Calu3 (cell line): ENCODE data around the gene CMIP. TPM values are rescaled to one million over a fixed set of nuclear protein-coding genes. Genes with fewer than 3 reads are reported as not detected.

Source experiments
- BruUV-seq: library from RNA; stranded (reverse); fragments of 400-500 nt; replicated peaks from 2 replicates; lab custom pipeline; 2021; lab: Mats Ljungman, UMichigan
- CTCF ChIA-PET: fragments of 300-600 bp; sonication (Branson Sonifier 250); formaldehyde crosslinking; loops from one replicate; lab custom pipeline; 2022; ENCODE audit warnings: antibody characterized with exemption; lab: Charles Lee
- DNase-seq: peaks from one replicate; pipeline ENCODE4 v3.0.0; 2022
- H3K27ac Mint-ChIP-seq: one replicate; pipeline ENCODE4 v1.8.0; 2022; ENCODE audit warnings: mixed read lengths; ENCODE audit not compliant: unreplicated experiment
- H3K27me3 Mint-ChIP-seq: one replicate; pipeline ENCODE4 v1.8.0; 2022; ENCODE audit warnings: mixed read lengths; ENCODE audit not compliant: unreplicated experiment
- H3K36me3 Mint-ChIP-seq: one replicate; pipeline ENCODE4 v1.8.0; 2022; ENCODE audit warnings: mild to moderate bottlenecking, moderate library complexity, mixed read lengths; ENCODE audit not compliant: insufficient read depth, unreplicated experiment
- H3K4me1 Mint-ChIP-seq: one replicate; pipeline ENCODE4 v1.8.0; 2022; ENCODE audit warnings: mild to moderate bottlenecking, low read depth, mixed read lengths; ENCODE audit not compliant: unreplicated experiment
- H3K4me3 Mint-ChIP-seq: one replicate; pipeline ENCODE4 v1.8.0; 2022; ENCODE audit warnings: mild to moderate bottlenecking, low read depth, moderate library complexity, mixed read lengths; ENCODE audit not compliant: unreplicated experiment
- H3K9me3 Mint-ChIP-seq: one replicate; pipeline ENCODE4 v1.8.0; 2022; ENCODE audit warnings: low read depth, mixed read lengths; ENCODE audit not compliant: unreplicated experiment
- CTCF ChIP-seq: fragments of 200-600 bp; IDR thresholded peaks from one replicate; pipeline ENCODE4 v1.8.0; 2022; ENCODE audit warnings: antibody characterized with exemption; ENCODE audit not compliant: unreplicated experiment
- intact Hi-C: fragments of 100-400 bp; cut with micrococcal nuclease; formaldehyde crosslinking; loops from one replicate; pipeline ENCODE4 v1.10.0; 2022; ENCODE audit not compliant: unreplicated experiment
- total RNA-seq: library from RNA; stranded (reverse); gene quantifications from 2 replicates; pipeline ENCODE4 v1.2.3, GENCODE V29; 2022

CMIP gene
- total RNA-seq, 1 experiment from 2014 or later: 82.7 TPM

GRCh38 chr16:81567987-81568748 is 123.6 kb downstream of the CMIP start:
- Mint-ChIP-seq H3K27me3 (no peaks in the 10 kb centered on the region), H3K4me3 (peak overlapping the region; percentile 47), H3K9me3 (no peaks in the 10 kb centered on the region), H3K27ac (peak overlapping the region; percentile 50), H3K36me3 (peaks cover 8% of the 10 kb centered on the region), H3K4me1 (peaks cover 44% of the 10 kb centered on the region)
- no TSS peak for BruUV-seq
- DNase-seq: peak; percentile 81
- TF ChIP-seq CTCF: no peak
- CTCF ChIA-PET: interaction anchor here (1.0 to 2.1 kb wide), 5 partner anchors 9 to 129 kb away, joined by 3 to 12 read pairs (median 4); no protein-coding TSS in a partner anchor
- intact Hi-C loops: no loop called here

- BruUV-seq: no TSS peak
- CTCF ChIA-PET: interaction anchor here (1.0 to 2.1 kb wide), 5 partner anchors 10 to 129 kb away, joined by 3 to 12 read pairs (median 4); no protein-coding TSS in a partner anchor
- TF ChIP-seq CTCF: no peak
- Mint-ChIP-seq H3K9me3 (no peaks in the 10 kb centered on the region), H3K4me3 (peak overlapping the region; percentile 47), H3K4me1 (peaks cover 44% of the 10 kb centered on the region), H3K36me3 (peaks cover 8% of the 10 kb centered on the region), H3K27ac (no peak overlapping the region), H3K27me3 (no peaks in the 10 kb centered on the region)
- intact Hi-C loops: no loop called here
- no peak for DNase-seq
Observed at GRCh38 chr16:81568749-81569087, 124.1 kb downstream of the CMIP start.

GRCh38 chr16:81569361-81570034 is 124.9 kb downstream of the CMIP start:
- CTCF ChIA-PET: interaction anchor here (0.6 to 2.1 kb wide), 3 partner anchors 11 to 23 kb away, joined by 3 to 12 read pairs (median 3); no protein-coding TSS in a partner anchor
- H3K27me3 Mint-ChIP-seq: no peaks in the 10 kb centered on the region
- H3K9me3 Mint-ChIP-seq: no peaks in the 10 kb centered on the region
- BruUV-seq: no TSS peak
- intact Hi-C loops: no loop called here
- H3K4me1 Mint-ChIP-seq: peaks cover 44% of the 10 kb centered on the region
- peaks cover 8% of the 10 kb centered on the region for H3K36me3 Mint-ChIP-seq
- no peak overlapping the region for H3K27ac Mint-ChIP-seq
- no peak overlapping the region for H3K4me3 Mint-ChIP-seq
- DNase-seq: no peak
- no peak for TF ChIP-seq CTCF

GRCh38 chr16:81570151-81570846 is 125.7 kb downstream of the CMIP start:
- intact Hi-C loops: no loop called here
- no peak overlapping the region for H3K27ac Mint-ChIP-seq
- H3K27me3 Mint-ChIP-seq: no peaks in the 10 kb centered on the region
- peaks cover 44% of the 10 kb centered on the region for H3K4me1 Mint-ChIP-seq
- H3K4me3 Mint-ChIP-seq: no peak overlapping the region
- no peak for DNase-seq
- TF ChIP-seq CTCF: no peak
- no TSS peak for BruUV-seq
- CTCF ChIA-PET: no interaction called here
- no peaks in the 10 kb centered on the region for H3K9me3 Mint-ChIP-seq
- H3K36me3 Mint-ChIP-seq: peaks cover 8% of the 10 kb centered on the region
